ENCODE data around the gene HTR3C. TPM values are rescaled to one million over a fixed set of nuclear protein-coding genes. Genes with fewer than 3 reads are reported as not detected.
"Not testable (repeated sequence)": the region's sequence is repeated elsewhere in the genome, so short reads cannot be mapped to it uniquely, and the experiment has no call there.

Gene HTR3C
- total RNA-seq, 6 donors from 2014 or later = 0.23 to 2.4 (median 1.5) TPM; not detected in 2

GRCh38 chr3:184067573-184068055, 14.8 kb downstream of the HTR3C start:
- 65 to 66% methylated on average over 6 of the region's 6 CpGs for WGBS, 2 donors
- no peak overlapping the region for H3K27ac ChIP-seq
- H3K4me3 ChIP-seq = no peak overlapping the region
- H3K9me3 ChIP-seq = no peaks in the 10 kb centered on the region
- no peaks in the 10 kb centered on the region for H3K36me3 ChIP-seq
- DNase-seq (no peak), ATAC-seq (ENCODE audit: low FRiP score in 2 of 2) (no peak)
- H3K27me3 ChIP-seq = no peaks in the 10 kb centered on the region
- TF ChIP-seq POLR2A (IDR thresholded peaks at IDR 0.05) = no peak
- TF ChIP-seq POLR2AphosphoS5 (IDR thresholded peaks at IDR 0.05) = no peak
- TF ChIP-seq, protein P1, sequence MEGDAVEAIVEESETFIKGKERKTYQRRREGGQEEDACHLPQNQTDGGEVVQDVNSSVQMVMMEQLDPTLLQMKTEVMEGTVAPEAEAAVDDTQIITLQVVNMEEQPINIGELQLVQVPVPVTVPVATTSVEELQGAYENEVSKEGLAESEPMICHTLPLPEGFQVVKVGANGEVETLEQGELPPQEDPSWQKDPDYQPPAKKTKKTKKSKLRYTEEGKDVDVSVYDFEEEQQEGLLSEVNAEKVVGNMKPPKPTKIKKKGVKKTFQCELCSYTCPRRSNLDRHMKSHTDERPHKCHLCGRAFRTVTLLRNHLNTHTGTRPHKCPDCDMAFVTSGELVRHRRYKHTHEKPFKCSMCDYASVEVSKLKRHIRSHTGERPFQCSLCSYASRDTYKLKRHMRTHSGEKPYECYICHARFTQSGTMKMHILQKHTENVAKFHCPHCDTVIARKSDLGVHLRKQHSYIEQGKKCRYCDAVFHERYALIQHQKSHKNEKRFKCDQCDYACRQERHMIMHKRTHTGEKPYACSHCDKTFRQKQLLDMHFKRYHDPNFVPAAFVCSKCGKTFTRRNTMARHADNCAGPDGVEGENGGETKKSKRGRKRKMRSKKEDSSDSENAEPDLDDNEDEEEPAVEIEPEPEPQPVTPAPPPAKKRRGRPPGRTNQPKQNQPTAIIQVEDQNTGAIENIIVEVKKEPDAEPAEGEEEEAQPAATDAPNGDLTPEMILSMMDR (IDR thresholded peaks at IDR 0.05) = no peak
- TF ChIP-seq EP300 (IDR thresholded peaks at IDR 0.05) = no peak
- H3K4me1 ChIP-seq = peaks cover 0 to 3% (median 0%) of the 10 kb centered on the region in 4 donors

GRCh38 chr3:184068344-184068743, 15.5 kb downstream of the HTR3C start:
- H3K4me3 ChIP-seq = no peak overlapping the region
- ATAC-seq (ENCODE audit: low FRiP score in 2 of 2) (no peak), DNase-seq (no peak)
- no peak for TF ChIP-seq POLR2AphosphoS5 (IDR thresholded peaks at IDR 0.05)
- TF ChIP-seq POLR2A (IDR thresholded peaks at IDR 0.05) = no peak
- 92 to 94% methylated on average over 5 of the region's 5 CpGs for WGBS, 2 donors
- H3K27ac ChIP-seq = no peak overlapping the region
- H3K4me1 ChIP-seq = peaks cover 0 to 3% (median 0%) of the 10 kb centered on the region in 4 donors
- no peaks in the 10 kb centered on the region for H3K27me3 ChIP-seq
- no peaks in the 10 kb centered on the region for H3K9me3 ChIP-seq
- H3K36me3 ChIP-seq = no peaks in the 10 kb centered on the region

GRCh38 chr3:184071142-184071541, 18.3 kb downstream of the HTR3C start:
- ATAC-seq (ENCODE audit: low FRiP score in 2 of 2); H3K9me3 ChIP-seq; H3K4me1 ChIP-seq; H3K27ac ChIP-seq; H3K36me3 ChIP-seq; H3K27me3 ChIP-seq; H3K4me3 ChIP-seq; DNase-seq: not testable (repeated sequence)
- 91 to 92% methylated on average over 7 of the region's 7 CpGs for WGBS, 2 donors

GRCh38 chr3:184073621-184074020, 20.8 kb downstream of the HTR3C start:
- no peak for ATAC-seq (ENCODE audit: low FRiP score in 2 of 2)
- TF ChIP-seq POLR2A (IDR thresholded peaks at IDR 0.05) (no peak), POLR2AphosphoS5 (IDR thresholded peaks at IDR 0.05) (no peak), EP300 (IDR thresholded peaks at IDR 0.05) (no peak)
- TF ChIP-seq, protein P1 (IDR thresholded peaks at IDR 0.05) = no peak
- 81 to 85% methylated on average over 4 of the region's 4 CpGs for WGBS, 2 donors

DNA sequence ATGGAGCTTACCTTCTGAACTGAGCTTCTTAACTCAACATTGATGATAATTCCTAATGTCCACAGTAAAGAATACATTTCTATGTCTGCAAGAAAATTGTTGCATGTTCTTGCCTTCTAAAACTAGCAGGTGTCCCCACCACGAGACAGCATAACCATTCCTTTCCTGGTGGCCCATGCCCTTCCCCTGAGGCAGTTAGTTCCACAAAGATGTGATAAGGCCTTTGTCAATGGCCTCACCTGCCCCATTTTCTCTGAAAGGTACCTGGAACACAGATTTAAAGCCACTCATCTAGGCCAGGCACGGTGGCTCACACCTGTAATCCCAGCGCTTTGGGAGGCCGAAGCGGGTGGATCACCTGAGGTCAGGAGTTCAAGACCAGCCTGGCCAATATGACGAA, 23.1 kb downstream of the HTR3C start:
- Histone ChIP-seq H3K27me3 (no peaks in the 10 kb centered on the region), H3K27ac (no peak overlapping the region), H3K4me3 (no peak overlapping the region), H3K4me1 (no peaks in the 10 kb centered on the region), H3K9me3 (no peaks in the 10 kb centered on the region), H3K36me3 (no peaks in the 10 kb centered on the region)
- ATAC-seq (ENCODE audit: low FRiP score in 2 of 2) (no peak), DNase-seq (no peak)
- TF ChIP-seq EP300 (IDR thresholded peaks at IDR 0.05) (no peak), POLR2A (IDR thresholded peaks at IDR 0.05) (no peak), POLR2AphosphoS5 (IDR thresholded peaks at IDR 0.05) (no peak)
- TF ChIP-seq, protein P1 (IDR thresholded peaks at IDR 0.05) = no peak
- 88 to 96% methylated on average over 6 of the region's 6 CpGs for WGBS, 2 donors

More at GRCh38 chr3:184073621-184074020, 20.8 kb downstream of the HTR3C start:
- Histone ChIP-seq H3K9me3 (no peaks in the 10 kb centered on the region), H3K27me3 (no peaks in the 10 kb centered on the region), H3K27ac (no peak overlapping the region), H3K4me1 (no peaks in the 10 kb centered on the region), H3K36me3 (no peaks in the 10 kb centered on the region), H3K4me3 (no peak overlapping the region)
- DNase-seq = no peak

DNA sequence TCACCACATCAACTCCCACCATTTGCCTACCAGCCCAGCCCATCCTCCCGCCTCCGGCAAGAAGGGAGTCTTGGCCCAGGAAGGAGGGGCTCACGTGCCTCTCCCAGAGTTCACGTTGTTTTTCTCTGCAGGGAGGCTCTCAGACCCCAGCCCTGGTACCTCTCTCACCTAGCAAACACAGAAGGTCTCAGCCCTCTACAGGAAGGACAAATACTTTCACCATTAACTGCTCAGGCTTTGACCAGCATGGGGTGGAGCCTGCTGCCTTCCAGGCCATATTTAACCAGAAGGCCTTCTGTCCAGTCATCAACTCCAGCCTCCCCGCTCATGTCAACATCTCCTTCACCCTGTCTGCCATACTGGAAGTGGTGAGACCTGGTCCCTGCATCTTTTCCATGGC, 25.0 kb downstream of the HTR3C start:
- Histone ChIP-seq H3K36me3 (no peaks in the 10 kb centered on the region), H3K27ac (no peak overlapping the region), H3K9me3 (no peaks in the 10 kb centered on the region), H3K4me3 (no peak overlapping the region), H3K27me3 (no peaks in the 10 kb centered on the region), H3K4me1 (no peaks in the 10 kb centered on the region)
- 63 to 74% methylated on average over 5 of the region's 5 CpGs for WGBS, 2 donors
- DNase-seq (no peak), ATAC-seq (ENCODE audit: low FRiP score in 2 of 2) (no peak)
- TF ChIP-seq POLR2AphosphoS5 (IDR thresholded peaks at IDR 0.05) = no peak
- no peak for TF ChIP-seq EP300 (IDR thresholded peaks at IDR 0.05)
- no peak for TF ChIP-seq POLR2A (IDR thresholded peaks at IDR 0.05)
- TF ChIP-seq, protein P1 (IDR thresholded peaks at IDR 0.05) = no peak
